DMS153 treated with DMSO at 0.1 percent for 48 hours (cell line): ENCODE results near the gene DHX30.
"Not testable (repeated sequence)": the region's sequence is repeated elsewhere in the genome, so short reads cannot be mapped to it uniquely, and the experiment has no call there.

Source experiments
- DNase-seq: peaks from one replicate; lab custom pipeline; 2025; ENCODE audit not compliant: unreplicated experiment; lab: John Stamatoyannopoulos, UW

DHX30 gene

GRCh38 chr3:47803480-47804025 lies 615 bp downstream of the DHX30 start:
- DNase-seq: no peak

GRCh38 chr3:47804577-47804976 lies 1.6 kb downstream of the DHX30 start:
- DNase-seq: no peak

DNA sequence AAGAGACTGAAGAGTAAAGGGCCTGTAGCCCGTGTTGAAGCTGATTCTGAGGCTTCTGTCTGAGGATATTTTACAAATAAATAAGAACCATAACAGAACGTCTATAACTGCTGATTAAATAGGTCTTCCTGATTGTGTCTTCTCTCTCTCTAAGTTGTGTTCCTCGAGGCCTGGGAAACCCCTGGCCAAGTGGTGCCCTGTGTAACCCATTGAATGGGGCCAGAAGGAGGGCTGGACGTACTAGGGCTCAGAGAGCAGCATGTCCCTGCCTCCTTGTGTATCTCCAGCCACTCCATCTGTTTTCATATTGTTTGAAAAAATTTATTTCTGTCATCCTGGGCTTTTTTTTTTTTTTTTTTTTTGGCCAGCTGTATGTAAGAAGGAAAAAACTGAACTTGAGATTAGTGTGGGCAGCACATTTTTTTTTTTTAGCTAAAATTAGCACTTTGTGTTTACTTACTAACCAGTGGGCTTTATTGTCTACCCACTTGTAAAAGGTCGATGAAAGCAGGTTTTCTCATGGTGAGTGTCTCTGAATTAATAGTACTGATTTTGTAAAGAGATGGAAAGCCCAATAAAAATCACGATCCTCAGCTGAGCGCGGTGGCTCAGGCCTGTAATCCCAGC lies 10.7 kb downstream of the DHX30 start:
- DNase-seq: no peak

GRCh38 chr3:47817609-47818008 lies 14.7 kb downstream of the DHX30 start:
- no peak for DNase-seq

DNA sequence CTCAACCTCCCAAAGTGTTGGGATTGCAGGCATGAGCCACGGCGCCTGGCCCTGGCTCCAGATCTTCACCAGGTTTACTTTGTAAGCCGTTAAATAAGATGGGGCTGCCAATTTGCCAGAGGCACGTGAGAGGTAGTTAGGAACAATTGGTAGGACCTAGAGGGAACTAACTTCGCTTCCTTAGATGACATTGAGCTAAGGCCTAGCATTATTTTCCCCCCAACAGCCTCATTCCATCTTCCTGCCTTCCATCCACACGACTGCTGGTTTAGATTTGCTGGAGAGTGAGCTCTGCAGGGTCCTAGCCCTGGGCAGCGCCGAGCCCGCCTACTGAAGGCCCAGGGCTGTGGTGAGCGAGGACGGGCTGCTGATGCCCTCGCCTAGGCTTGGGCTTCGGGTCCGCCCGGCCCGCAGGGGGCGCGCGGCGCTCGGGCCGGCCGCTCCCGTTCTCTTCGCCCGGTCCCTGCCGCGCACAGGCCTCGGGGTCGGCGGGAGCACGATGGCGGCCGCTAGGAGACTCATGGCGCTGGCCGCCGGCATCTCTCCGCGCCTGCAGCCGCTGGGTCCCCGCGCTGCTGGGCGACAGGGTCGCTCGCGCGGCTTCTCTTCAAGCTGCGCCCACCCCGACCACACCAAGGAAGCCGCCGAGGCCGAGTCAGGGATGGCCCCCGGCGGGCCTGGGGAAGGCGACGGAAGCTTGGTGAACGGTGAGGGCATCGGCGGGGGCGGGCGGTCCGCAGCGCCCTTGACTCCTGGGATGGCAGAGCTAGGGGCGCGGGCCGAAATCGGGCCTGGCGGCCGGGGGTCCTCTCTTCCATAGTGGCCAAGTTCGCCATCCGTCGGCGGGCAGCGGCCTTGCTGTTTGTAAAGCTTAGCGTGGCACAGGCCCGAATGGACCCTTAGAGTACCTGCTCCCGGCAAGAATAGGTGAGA lies 21.9 kb downstream of the DHX30 start:
- peak; percentile 13 for DNase-seq

GRCh38 chr3:47825590-47825989 lies 22.7 kb downstream of the DHX30 start:
- no peak for DNase-seq

DNA sequence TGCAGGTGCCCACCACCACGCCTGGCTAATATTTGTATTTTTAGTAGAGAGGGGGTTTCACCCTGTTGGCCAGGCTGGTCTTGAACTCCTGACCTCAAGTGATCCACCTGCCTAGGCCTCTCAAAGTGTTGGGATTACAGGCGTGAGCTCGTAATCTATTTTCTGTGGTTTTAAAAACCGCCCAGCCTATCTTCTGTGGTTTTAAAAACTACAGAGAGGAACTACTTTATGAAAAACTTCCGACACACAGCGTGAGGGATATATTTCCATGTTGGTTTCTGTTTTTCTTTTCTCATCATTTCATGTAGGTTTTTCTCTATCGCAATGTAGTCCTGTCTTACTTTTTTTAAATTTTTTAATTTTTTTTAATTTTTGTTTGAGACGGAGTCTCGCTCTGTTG lies 26.5 kb downstream of the DHX30 start:
- DNase-seq: not testable (repeated sequence)

GRCh38 chr3:47836986-47837385 lies 34.0 kb downstream of the DHX30 start:
- DNase-seq: no peak

GRCh38 chr3:47838503-47838902 lies 35.6 kb downstream of the DHX30 start:
- DNase-seq: no peak

- no peak for DNase-seq
These were observed 38.9 kb downstream of the DHX30 start for GRCh38 chr3:47841786-47842349.

- DNase-seq: no peak
These were observed 43.4 kb downstream of the DHX30 start for GRCh38 chr3:47846186-47846879.

DNA sequence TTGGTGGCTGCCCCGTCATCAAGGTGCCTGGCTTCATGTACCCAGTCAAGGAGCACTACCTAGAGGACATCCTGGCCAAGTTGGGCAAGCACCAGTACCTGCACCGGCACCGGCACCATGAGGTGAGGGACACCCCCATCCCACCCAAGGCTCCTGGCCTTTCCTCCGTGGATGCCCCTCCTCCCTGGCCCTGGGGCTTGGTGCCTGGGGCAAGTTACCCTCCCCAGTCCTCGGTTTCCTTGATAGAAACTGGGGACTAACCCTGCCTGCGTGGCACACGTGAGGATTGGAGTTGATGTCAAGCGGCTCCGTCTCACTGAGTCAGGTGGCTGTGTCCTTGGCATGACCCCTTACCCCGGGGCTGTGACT lies 43.9 kb downstream of the DHX30 start:
- no peak for DNase-seq

- no peak for DNase-seq
These were observed 44.3 kb downstream of the DHX30 start for GRCh38 chr3:47847260-47847659.

- no peak for DNase-seq
These were observed 45.0 kb downstream of the DHX30 start for GRCh38 chr3:47847801-47848518.

DNA sequence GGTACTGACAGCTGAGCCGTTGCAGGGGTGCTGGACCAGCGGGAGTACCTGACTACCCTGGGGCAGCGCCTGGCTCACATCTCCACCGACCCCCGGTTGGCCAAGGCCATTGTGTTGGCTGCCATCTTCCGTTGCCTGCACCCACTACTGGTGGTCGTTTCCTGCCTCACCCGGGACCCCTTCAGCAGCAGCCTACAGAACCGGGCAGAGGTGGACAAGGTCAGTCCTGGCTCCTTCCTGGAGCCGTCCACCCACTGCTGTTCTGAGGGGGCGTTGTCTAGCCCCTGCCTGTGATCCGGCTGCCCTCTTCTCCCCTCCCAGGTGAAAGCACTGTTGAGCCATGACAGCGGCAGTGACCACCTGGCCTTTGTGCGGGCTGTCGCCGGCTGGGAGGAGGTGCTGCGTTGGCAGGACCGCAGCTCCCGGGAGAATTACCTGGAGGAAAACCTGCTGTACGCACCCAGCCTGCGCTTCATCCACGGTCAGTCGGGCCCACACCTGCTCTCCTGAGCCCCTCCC lies 45.7 kb downstream of the DHX30 start:
- no peak for DNase-seq

GRCh38 chr3:47849186-47849698 lies 46.3 kb downstream of the DHX30 start:
- no peak for DNase-seq

DNA sequence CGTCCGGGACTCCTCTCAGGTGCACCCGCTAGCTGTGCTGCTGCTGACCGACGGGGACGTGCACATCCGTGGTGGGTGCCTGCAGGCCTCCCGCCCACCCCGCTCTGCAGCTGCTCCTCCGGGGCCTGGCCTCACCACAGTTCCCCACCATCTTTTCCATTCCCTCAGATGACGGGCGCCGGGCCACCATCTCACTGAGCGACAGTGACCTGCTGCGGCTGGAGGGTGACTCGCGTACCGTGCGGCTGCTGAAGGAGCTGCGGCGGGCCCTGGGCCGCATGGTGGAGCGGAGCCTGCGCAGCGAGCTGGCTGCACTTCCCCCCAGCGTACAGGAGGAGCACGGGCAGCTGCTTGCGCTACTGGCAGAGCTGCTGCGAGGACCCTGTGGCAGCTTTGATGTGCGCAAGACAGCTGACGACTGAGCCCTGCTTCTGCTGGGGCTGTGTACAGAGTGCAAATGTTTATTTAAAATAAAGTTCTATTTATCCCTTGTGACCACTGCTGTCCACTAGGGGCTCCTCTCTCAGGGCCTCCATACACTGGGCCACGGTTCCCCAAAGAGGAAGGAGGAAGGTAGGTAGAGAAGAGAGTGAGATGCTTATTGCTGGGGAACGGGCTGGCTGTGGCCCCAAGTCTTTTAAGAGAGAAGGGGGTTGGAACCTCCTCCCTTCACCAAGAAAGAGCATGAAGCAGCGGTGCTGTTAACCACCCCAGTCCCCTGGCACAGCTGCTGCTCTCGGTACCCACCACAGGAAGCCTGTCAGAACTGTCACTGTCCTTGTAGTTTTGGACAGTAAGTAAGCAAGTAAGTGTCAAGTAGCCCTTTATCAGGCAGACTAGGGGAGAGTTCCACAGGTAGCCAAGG lies 47.0 kb downstream of the DHX30 start:
- DNase-seq: no peak

DNA sequence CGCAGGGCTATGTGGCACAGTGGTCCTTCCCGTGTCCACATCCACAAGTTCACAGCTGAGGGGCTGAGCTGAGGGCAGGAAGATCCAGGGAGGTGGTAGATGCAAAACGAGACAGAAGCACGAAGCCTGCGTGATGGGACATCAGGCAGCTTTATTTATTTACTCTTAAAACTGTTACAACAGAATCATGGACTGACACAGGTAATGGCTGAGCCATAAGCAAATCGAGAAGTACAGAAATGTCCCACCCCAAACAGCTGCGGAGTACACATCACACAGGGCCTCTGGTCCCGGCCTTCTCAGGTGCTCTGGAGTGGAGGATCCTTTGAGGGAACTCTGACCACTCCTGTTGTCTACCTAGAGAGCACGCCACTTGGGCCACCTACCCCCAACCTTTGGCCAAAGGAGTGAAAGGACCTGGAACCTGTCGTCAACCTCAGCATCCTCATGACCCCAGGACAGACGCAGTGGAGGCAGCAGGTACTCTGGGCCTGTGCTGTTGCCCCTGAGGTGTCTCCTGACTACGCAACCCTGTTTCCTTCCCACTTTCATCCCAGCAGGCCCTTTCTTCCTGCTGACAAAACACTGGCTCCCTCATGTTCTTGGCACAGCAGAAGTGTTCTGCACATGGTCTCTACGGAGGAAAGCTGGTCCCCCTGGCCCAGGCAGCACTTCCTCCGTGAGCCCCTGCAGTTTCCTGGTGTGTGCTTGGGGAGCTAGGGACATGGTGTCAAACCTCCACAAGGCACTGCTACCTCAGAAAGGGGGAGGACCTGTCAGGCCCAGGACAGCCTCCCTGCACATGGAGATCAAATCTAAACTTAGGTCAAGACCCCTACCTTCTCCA lies 47.8 kb downstream of the DHX30 start:
- DNase-seq: no peak
